Loucy (cell line): Measurements from ENCODE around the gene DCDC2.
"Not testable (repeated sequence)": the region's sequence is repeated elsewhere in the genome, so short reads cannot be mapped to it uniquely, and the experiment has no call there.

Experiments used
- H2AFZ ChIP-seq: fragments of 200-600 bp; sonication (generic); 2 replicates; pipeline ENCODE4 v1.6.0; 2016; ENCODE audit warnings: antibody characterized with exemption, mild to moderate bottlenecking, low read length, moderate library complexity
- H3F3A ChIP-seq: fragments of 200-600 bp; 2 replicates; pipeline ENCODE4 v1.6.0; 2016; ENCODE audit warnings: antibody characterized with exemption, low read depth, mild to moderate bottlenecking
- H3K27me3 ChIP-seq: fragments of 200-600 bp; sonication (generic); 2 replicates; pipeline ENCODE4 v1.6.1; 2014; ENCODE audit warnings: low read length, mild to moderate bottlenecking; ENCODE audit not compliant: insufficient read depth, poor library complexity, severe bottlenecking
- H3K36me3 ChIP-seq: fragments of 200-600 bp; sonication (generic); 2 replicates; pipeline ENCODE4 v1.6.1; 2016; ENCODE audit warnings: low read length; ENCODE audit not compliant: insufficient read depth
- H3K4me1 ChIP-seq: fragments of 200-600 bp; sonication (generic); 2 replicates; pipeline ENCODE4 v1.5.1; 2014; ENCODE audit warnings: low read length, mild to moderate bottlenecking; ENCODE audit not compliant: insufficient read depth, poor library complexity, severe bottlenecking
- H3K4me2 ChIP-seq: fragments of 200-600 bp; sonication (generic); 2 replicates; pipeline ENCODE4 v1.6.0; 2014; ENCODE audit warnings: antibody characterized with exemption, low read length, low read depth, mild to moderate bottlenecking; ENCODE audit not compliant: poor library complexity, severe bottlenecking
- H3K4me3 ChIP-seq: fragments of 200-600 bp; sonication (generic); 2 replicates; pipeline ENCODE4 v1.5.1; 2014; ENCODE audit warnings: low read length, mild to moderate bottlenecking, mixed read lengths; ENCODE audit not compliant: poor library complexity, severe bottlenecking
- H3K79me2 ChIP-seq: fragments of 200-600 bp; sonication (generic); 2 replicates; pipeline ENCODE4 v1.6.1; 2014; ENCODE audit warnings: low read length; ENCODE audit not compliant: insufficient read depth
- H3K9ac ChIP-seq: fragments of 200-600 bp; sonication (generic); 2 replicates; pipeline ENCODE4 v1.6.0; 2014; ENCODE audit warnings: mild to moderate bottlenecking, low read depth, low read length, moderate library complexity; ENCODE audit not compliant: poor library complexity, severe bottlenecking
- H3K9me2 ChIP-seq: fragments of 200-600 bp; sonication (generic); replicated peaks from 2 replicates; pipeline ENCODE4 v1.6.1; 2016; ENCODE audit warnings: low read depth, low read length, mixed read lengths
- H3K9me3 ChIP-seq: fragments of 200-600 bp; sonication (generic); 2 replicates; pipeline ENCODE4 v1.6.1; 2014; ENCODE audit warnings: mild to moderate bottlenecking, antibody characterized with exemption, low read length, low read depth; ENCODE audit not compliant: insufficient read depth
- H4K20me1 ChIP-seq: fragments of 200-600 bp; sonication (generic); 2 replicates; pipeline ENCODE4 v1.6.0; 2014; ENCODE audit warnings: antibody characterized with exemption, low read length, mild to moderate bottlenecking; ENCODE audit not compliant: insufficient read depth, poor library complexity, severe bottlenecking
- CTCF ChIP-seq: fragments of 200-600 bp; sonication (generic); conservative IDR thresholded peaks from 2 replicates; pipeline ENCODE4 v1.5.1; 2014; ENCODE audit warnings: mild to moderate bottlenecking, antibody characterized with exemption, low read length
- EZH2phosphoT487 ChIP-seq: fragments of 200-600 bp; IDR thresholded peaks from 2 replicates; pipeline ENCODE4 v1.6.1; 2018; ENCODE audit warnings: antibody characterized with exemption, mild to moderate bottlenecking, moderate library complexity, borderline replicate concordance

Gene DCDC2

DNA sequence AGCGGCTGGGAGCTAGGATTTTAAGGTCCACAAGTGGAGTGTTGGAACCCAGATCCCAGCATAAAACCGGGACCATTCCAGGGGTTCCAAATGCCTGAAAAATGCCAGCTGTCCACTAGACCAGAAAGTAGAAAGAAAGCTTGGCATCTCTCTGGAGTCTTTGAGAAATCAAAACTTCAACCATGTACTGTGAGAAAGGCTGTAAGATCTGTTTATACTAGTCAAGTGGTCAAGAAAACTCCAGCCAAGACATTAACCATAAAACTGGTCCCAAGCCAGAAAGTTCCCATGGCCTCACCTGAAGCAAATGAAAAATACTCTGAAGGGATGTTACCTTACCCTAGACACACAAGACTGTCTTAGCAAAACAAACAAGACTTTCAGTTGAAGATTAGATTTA lies 112.6 kb downstream of the DCDC2 start:
- TF ChIP-seq CTCF (no peak), EZH2phosphoT487 (no peak)
- no peaks in the 10 kb centered on the region for H3F3A ChIP-seq

DNA sequence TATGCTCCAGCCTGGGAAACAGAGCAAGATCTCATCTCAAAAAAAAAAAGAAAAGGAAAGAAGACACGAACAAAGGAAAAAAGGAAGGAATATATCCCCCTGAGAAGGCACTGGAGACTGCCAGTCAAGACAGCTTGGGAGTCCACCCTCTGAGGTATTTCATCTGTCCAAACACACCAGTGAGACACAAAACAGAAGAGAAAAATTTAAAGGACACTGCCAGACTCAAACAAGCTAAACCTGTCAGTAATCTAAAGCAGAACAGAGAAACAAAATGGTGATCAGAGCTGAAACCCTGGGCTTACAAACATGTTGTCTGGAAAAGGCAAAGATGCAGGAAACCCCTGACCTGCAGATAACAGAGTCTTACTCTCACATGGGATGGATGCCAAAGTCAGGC lies 114.9 kb downstream of the DCDC2 start:
- TF ChIP-seq CTCF (no peak), EZH2phosphoT487 (no peak)
- H3K36me3 ChIP-seq: no peaks in the 10 kb centered on the region
- no peaks in the 10 kb centered on the region for H3K9me3 ChIP-seq
- no peak overlapping the region for H3K4me3 ChIP-seq
- no peaks in the 10 kb centered on the region for H3K27me3 ChIP-seq
- H4K20me1 ChIP-seq: no peaks in the 10 kb centered on the region
- no peaks in the 10 kb centered on the region for H3K9me2 ChIP-seq
- H3F3A ChIP-seq: no peaks in the 10 kb centered on the region
- no peaks in the 10 kb centered on the region for H3K4me1 ChIP-seq
- no peak overlapping the region for H3K9ac ChIP-seq
- no peak overlapping the region for H2AFZ ChIP-seq
- H3K4me2 ChIP-seq: no peak overlapping the region
- H3K79me2 ChIP-seq: no peaks in the 10 kb centered on the region

More for the DNA sequence above, 112.6 kb downstream of the DCDC2 start:
- Histone ChIP-seq H3K9ac (no peak overlapping the region), H3K36me3 (no peaks in the 10 kb centered on the region), H3K9me2 (no peaks in the 10 kb centered on the region), H3K79me2 (no peaks in the 10 kb centered on the region), H2AFZ (no peak overlapping the region), H3K4me1 (no peaks in the 10 kb centered on the region), H3K9me3 (no peaks in the 10 kb centered on the region), H4K20me1 (no peaks in the 10 kb centered on the region), H3K27me3 (no peaks in the 10 kb centered on the region), H3K4me3 (no peak overlapping the region), H3K4me2 (no peak overlapping the region)

DNA sequence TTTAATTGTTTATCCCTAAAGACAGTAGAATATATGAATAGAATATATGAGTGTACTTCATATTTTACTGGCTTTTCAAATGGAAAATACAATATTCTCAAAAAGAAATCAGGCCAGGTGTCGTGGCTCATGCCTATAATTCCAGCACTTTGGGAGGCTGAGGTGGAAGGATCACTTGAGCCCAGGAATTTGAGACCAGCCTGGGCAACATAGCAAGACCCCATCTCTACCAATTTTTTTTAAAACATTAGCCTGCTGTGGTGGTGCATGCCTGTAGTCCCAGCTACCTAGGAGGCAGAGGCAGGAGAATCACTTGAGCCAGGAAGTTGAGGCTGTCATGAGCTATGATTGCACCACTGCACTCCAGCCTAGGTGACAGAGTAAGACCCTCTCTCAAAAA lies 116.1 kb downstream of the DCDC2 start:
- H3K9ac ChIP-seq, H3K79me2 ChIP-seq, H3K4me1 ChIP-seq, H4K20me1 ChIP-seq, H2AFZ ChIP-seq, H3K27me3 ChIP-seq, H3K4me3 ChIP-seq, H3F3A ChIP-seq, H3K9me3 ChIP-seq, H3K9me2 ChIP-seq, H3K4me2 ChIP-seq, H3K36me3 ChIP-seq: not testable (repeated sequence)

GRCh38 chr6:24240943-24241342 lies 116.9 kb downstream of the DCDC2 start:
- no peaks in the 10 kb centered on the region for H3K79me2 ChIP-seq
- H2AFZ ChIP-seq: no peak overlapping the region
- H3F3A ChIP-seq: no peaks in the 10 kb centered on the region
- H3K4me1 ChIP-seq: no peaks in the 10 kb centered on the region
- no peaks in the 10 kb centered on the region for H3K36me3 ChIP-seq
- no peaks in the 10 kb centered on the region for H3K9me2 ChIP-seq
- no peaks in the 10 kb centered on the region for H3K9me3 ChIP-seq
- H3K9ac ChIP-seq: no peak overlapping the region
- no peak overlapping the region for H3K4me3 ChIP-seq
- no peak for TF ChIP-seq EZH2phosphoT487
- no peak for TF ChIP-seq CTCF
- H3K4me2 ChIP-seq: no peak overlapping the region
- H3K27me3 ChIP-seq: no peaks in the 10 kb centered on the region
- no peaks in the 10 kb centered on the region for H4K20me1 ChIP-seq
